SKM-1 (cell line): ENCODE measurements around the gene ALG6.
"Not testable (repeated sequence)": the region's sequence is repeated elsewhere in the genome, so short reads cannot be mapped to it uniquely, and the experiment has no call there.

ENCODE experiments used
- DNase-seq: peaks from one replicate; lab custom pipeline; 2025; ENCODE audit not compliant: unreplicated experiment; lab: John Stamatoyannopoulos, UW

Gene ALG6

GRCh38 chr1:63328122-63328521 lies 39.3 kb upstream of the ALG6 start:
- no peak for DNase-seq

- DNase-seq = no peak
Measured at GRCh38 chr1:63328781-63329180, 38.6 kb upstream of the ALG6 start.

- no peak for DNase-seq
Measured at GRCh38 chr1:63329621-63330330, 37.7 kb upstream of the ALG6 start.

- no peak for DNase-seq
Measured at GRCh38 chr1:63330331-63330916, 37.0 kb upstream of the ALG6 start.

GRCh38 chr1:63342402-63342801 lies 25.0 kb upstream of the ALG6 start:
- DNase-seq = peak; percentile 55

- no peak for DNase-seq
Measured at GRCh38 chr1:63343922-63344321, 23.5 kb upstream of the ALG6 start.

GRCh38 chr1:63350320-63350719 lies 17.1 kb upstream of the ALG6 start:
- no peak for DNase-seq

- no peak for DNase-seq
Measured at GRCh38 chr1:63352736-63353135, 14.7 kb upstream of the ALG6 start.

- not testable (repeated sequence) for DNase-seq
Measured at GRCh38 chr1:63356234-63356633, 11.2 kb upstream of the ALG6 start.

- DNase-seq = no peak
Measured at GRCh38 chr1:63359561-63359960, 7.9 kb upstream of the ALG6 start.

- DNase-seq = no peak
Measured at GRCh38 chr1:63362073-63362472, 5.4 kb upstream of the ALG6 start.

- no peak for DNase-seq
Measured at GRCh38 chr1:63362578-63362977, 4.8 kb upstream of the ALG6 start.

- DNase-seq = no peak
Measured at GRCh38 chr1:63363014-63363413, 4.4 kb upstream of the ALG6 start.

GRCh38 chr1:63366908-63367214 lies 566 bp upstream of the ALG6 start:
- no peak for DNase-seq

- DNase-seq = no peak
Measured at GRCh38 chr1:63368131-63368530, 704 bp downstream of the ALG6 start.

- DNase-seq = no peak
Measured at GRCh38 chr1:63379583-63379982, 12.2 kb downstream of the ALG6 start.

- DNase-seq = no peak
Measured at GRCh38 chr1:63381741-63382140, 14.3 kb downstream of the ALG6 start.

GRCh38 chr1:63401945-63402344 lies 34.5 kb downstream of the ALG6 start:
- no peak for DNase-seq

GRCh38 chr1:63403386-63403785 lies 36.0 kb downstream of the ALG6 start:
- DNase-seq = no peak

- no peak for DNase-seq
Measured at GRCh38 chr1:63405021-63405420, 37.6 kb downstream of the ALG6 start.

GRCh38 chr1:63405987-63406386 lies 38.6 kb downstream of the ALG6 start:
- DNase-seq = no peak

- DNase-seq = no peak
Measured at GRCh38 chr1:63407002-63407401, 39.6 kb downstream of the ALG6 start.

- no peak for DNase-seq
Measured at GRCh38 chr1:63408331-63408730, 40.9 kb downstream of the ALG6 start.
